Tibial nerve (tissue), 3 donors: Measurements from ENCODE around the gene NUDT12.

Experiments
- POLR2A ChIP-seq, 2 donors: fragments of 450-650 bp; IDR thresholded peaks; one replicate each; pipeline ENCODE4 v1.6.1; 2017; ENCODE audit warnings: antibody characterized with exemption in 2 of 2, mild to moderate bottlenecking in 2 of 2, moderate library complexity in 2 of 2
- TF ChIP-seq, protein P1 (sequence below), 5 experiments: fragments of 200-600 bp in 3 of 5; fragments of 450-650 bp in 2 of 5; sonication (generic) in 3 of 5; IDR thresholded peaks; one replicate each; pipeline ENCODE4 v1.5.1; 2016 to 2019; ENCODE audit warnings: antibody characterized with exemption in 5 of 5, mild to moderate bottlenecking in 3 of 5, moderate library complexity in 2 of 5

DNA sequence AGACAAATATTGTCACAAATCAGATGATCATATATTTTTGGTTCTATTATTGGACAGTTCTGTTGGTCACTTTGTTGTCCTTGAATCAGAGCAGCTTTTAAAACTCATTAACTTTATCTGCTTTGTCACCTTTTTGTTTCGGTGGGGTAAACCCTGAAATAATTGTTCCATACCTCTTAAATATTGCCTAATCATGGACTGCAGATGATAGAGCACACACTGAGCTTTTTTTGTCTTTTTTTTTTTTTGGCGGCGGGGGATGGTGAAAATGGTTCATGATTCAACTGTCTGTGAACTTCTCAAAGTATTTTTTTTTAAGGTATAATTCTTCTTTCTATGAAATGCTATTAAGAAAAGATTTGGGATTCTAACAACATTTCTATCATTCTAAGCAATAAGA, 1.8 kb downstream of the NUDT12 start:
- TF ChIP-seq, protein P1, sequence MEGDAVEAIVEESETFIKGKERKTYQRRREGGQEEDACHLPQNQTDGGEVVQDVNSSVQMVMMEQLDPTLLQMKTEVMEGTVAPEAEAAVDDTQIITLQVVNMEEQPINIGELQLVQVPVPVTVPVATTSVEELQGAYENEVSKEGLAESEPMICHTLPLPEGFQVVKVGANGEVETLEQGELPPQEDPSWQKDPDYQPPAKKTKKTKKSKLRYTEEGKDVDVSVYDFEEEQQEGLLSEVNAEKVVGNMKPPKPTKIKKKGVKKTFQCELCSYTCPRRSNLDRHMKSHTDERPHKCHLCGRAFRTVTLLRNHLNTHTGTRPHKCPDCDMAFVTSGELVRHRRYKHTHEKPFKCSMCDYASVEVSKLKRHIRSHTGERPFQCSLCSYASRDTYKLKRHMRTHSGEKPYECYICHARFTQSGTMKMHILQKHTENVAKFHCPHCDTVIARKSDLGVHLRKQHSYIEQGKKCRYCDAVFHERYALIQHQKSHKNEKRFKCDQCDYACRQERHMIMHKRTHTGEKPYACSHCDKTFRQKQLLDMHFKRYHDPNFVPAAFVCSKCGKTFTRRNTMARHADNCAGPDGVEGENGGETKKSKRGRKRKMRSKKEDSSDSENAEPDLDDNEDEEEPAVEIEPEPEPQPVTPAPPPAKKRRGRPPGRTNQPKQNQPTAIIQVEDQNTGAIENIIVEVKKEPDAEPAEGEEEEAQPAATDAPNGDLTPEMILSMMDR (IDR thresholded peaks at IDR 0.05) = no peak
- TF ChIP-seq POLR2A (IDR thresholded peaks at IDR 0.05) = no peak
